PC-3 (cell line): Measurements from ENCODE around the gene CHD1. TPM values are rescaled to one million over a fixed set of nuclear protein-coding genes. Genes with fewer than 3 reads are reported as not detected.

Experiments
- ATAC-seq: fragments of 200-7000 bp; cut with Tn5 transposase; 2 replicates; pipeline ENCODE4 v1.9.1; 2020; ENCODE audit warnings: mild to moderate bottlenecking, moderate library complexity
- BruUV-seq: library from RNA; stranded (reverse); fragments of 400-500 nt; replicated peaks from 2 replicates; lab custom pipeline; 2021; lab: Mats Ljungman, UMichigan
- CTCF ChIA-PET: fragments of 300-600 bp; sonication (Branson Sonifier 250); formaldehyde crosslinking; loops from one replicate; lab custom pipeline; 2022; ENCODE audit warnings: antibody characterized with exemption; lab: Charles Lee
- POLR2A ChIA-PET: fragments of 300-600 bp; sonication (Branson Sonifier 250); formaldehyde crosslinking; loops from one replicate; lab custom pipeline; 2022; ENCODE audit warnings: antibody characterized with exemption; ENCODE audit not compliant: unreplicated experiment; lab: Charles Lee
- DNase-seq: peaks from one replicate; pipeline ENCODE4 v3.0.0-alpha.2; 2015
- H2AFZ ChIP-seq: fragments of 300-600 bp; sonication (generic); 2 replicates; pipeline ENCODE4 v1.6.0; 2016; ENCODE audit warnings: antibody characterized with exemption, low read length
- H3F3A ChIP-seq: fragments of 300-600 bp; sonication (generic); one replicate; pipeline ENCODE4 v1.6.0; 2017; ENCODE audit warnings: antibody characterized with exemption, low read length, control low read depth, mild to moderate bottlenecking; ENCODE audit not compliant: unreplicated experiment
- H3K27ac ChIP-seq: fragments of 300-600 bp; sonication (generic); 2 replicates; pipeline ENCODE4 v1.5.1; 2016; ENCODE audit warnings: mild to moderate bottlenecking, low read length
- H3K27me3 ChIP-seq: fragments of 300-600 bp; sonication (generic); 2 replicates; pipeline ENCODE4 v1.6.1; 2016; ENCODE audit warnings: low read length, mixed read lengths
- H3K36me3 ChIP-seq: fragments of 300-600 bp; sonication (generic); 2 replicates; pipeline ENCODE4 v1.6.1; 2016; ENCODE audit warnings: low read depth, mixed run types, low read length, mixed read lengths
- H3K4me1 ChIP-seq: fragments of 300-600 bp; sonication (generic); 2 replicates; pipeline ENCODE4 v1.5.1; 2016; ENCODE audit warnings: low read length; ENCODE audit not compliant: insufficient read depth
- H3K4me2 ChIP-seq: fragments of 300-600 bp; sonication (generic); 2 replicates; pipeline ENCODE4 v1.6.0; 2016; ENCODE audit warnings: low read length
- H3K4me3 ChIP-seq: fragments of 300-600 bp; sonication (generic); 2 replicates; pipeline ENCODE4 v1.5.1; 2016; ENCODE audit warnings: mild to moderate bottlenecking, low read length, mixed read lengths
- H3K79me2 ChIP-seq: fragments of 300-600 bp; sonication (generic); 2 replicates; pipeline ENCODE4 v1.6.1; 2017; ENCODE audit warnings: low read length, mixed read lengths
- H3K9ac ChIP-seq: fragments of 300-600 bp; sonication (generic); 2 replicates; pipeline ENCODE4 v1.6.0; 2016; ENCODE audit warnings: mild to moderate bottlenecking, low read length
- H3K9me2 ChIP-seq: fragments of 300-600 bp; sonication (generic); replicated peaks from 2 replicates; pipeline ENCODE4 v1.6.1; 2016; ENCODE audit warnings: mixed run types, low read length, mixed read lengths
- H3K9me3 ChIP-seq: fragments of 300-600 bp; sonication (generic); 2 replicates; pipeline ENCODE4 v1.6.1; 2016; ENCODE audit warnings: low read length, mixed read lengths
- H4K20me1 ChIP-seq: fragments of 300-600 bp; sonication (generic); 2 replicates; pipeline ENCODE4 v1.6.1; 2016; ENCODE audit warnings: low read length, mixed read lengths
- CTCF ChIP-seq: fragments of 300-600 bp; sonication (generic); conservative IDR thresholded peaks from 2 replicates; pipeline ENCODE4 v1.5.1; 2017; ENCODE audit warnings: antibody characterized with exemption, low read depth, mild to moderate bottlenecking, low read length
- EZH2 ChIP-seq: fragments of 300-600 bp; sonication (generic); IDR thresholded peaks from one replicate; pipeline ENCODE4 v1.6.1; 2017; ENCODE audit warnings: antibody characterized with exemption, mild to moderate bottlenecking, low read length; ENCODE audit not compliant: unreplicated experiment
- EZH2phosphoT487 ChIP-seq: fragments of 300-600 bp; sonication (generic); IDR thresholded peaks from 2 replicates; pipeline ENCODE4 v1.6.1; 2018; ENCODE audit warnings: mild to moderate bottlenecking, antibody characterized with exemption, low read length, borderline replicate concordance
- intact Hi-C: fragments of 100-400 bp; cut with micrococcal nuclease; formaldehyde crosslinking; loops from 2 replicates; pipeline ENCODE4 v1.9.0; 2023
- total RNA-seq: library from RNA; depleted of rRNA; stranded (reverse); fragments of >200 nt; gene quantifications from 2 replicates; pipeline ENCODE4 v1.2.3, GENCODE V29; 2014

CHD1 gene
- total RNA-seq, 1 experiment from 2014 or later, result 45.9 TPM

GRCh38 chr5:98877600-98877999, 51.2 kb downstream of the CHD1 start:
- POLR2A ChIA-PET, result no interaction called here
- peaks cover 64% of the 10 kb centered on the region; the same call in 1 of the 2 replicates for H3K36me3 ChIP-seq

GRCh38 chr5:98872674-98873073, 56.1 kb downstream of the CHD1 start:
- no peaks in the 10 kb centered on the region for H3K27me3 ChIP-seq
- no peaks in the 10 kb centered on the region for H3K9me2 ChIP-seq
- H3K4me1 ChIP-seq, result peaks cover 11% of the 10 kb centered on the region; the same call in 1 of the 2 replicates
- no peak overlapping the region for H3K27ac ChIP-seq
- intact Hi-C loops, result no loop called here
- no peaks in the 10 kb centered on the region for H4K20me1 ChIP-seq
- H3K9ac ChIP-seq, result no peak overlapping the region
- ATAC-seq (peak; percentile 65), DNase-seq (peak; percentile 54)
- peaks cover 4% of the 10 kb centered on the region for H3F3A ChIP-seq
- H3K9me3 ChIP-seq, result no peaks in the 10 kb centered on the region
- no peak for TF ChIP-seq EZH2phosphoT487
- H2AFZ ChIP-seq, result no peak overlapping the region
- H3K4me2 ChIP-seq, result no peak overlapping the region
- no peaks in the 10 kb centered on the region for H3K79me2 ChIP-seq
- no TSS peak for BruUV-seq
- CTCF ChIA-PET, result no interaction called here
- POLR2A ChIA-PET, result no interaction called here
- peaks cover 65% of the 10 kb centered on the region for H3K36me3 ChIP-seq
- no peak overlapping the region for H3K4me3 ChIP-seq

More at GRCh38 chr5:98877600-98877999, 51.2 kb downstream of the CHD1 start:
- H3K79me2 ChIP-seq, result no peaks in the 10 kb centered on the region; the same call in 1 of the 2 replicates
- no peak overlapping the region for H2AFZ ChIP-seq
- no peaks in the 10 kb centered on the region for H3K27me3 ChIP-seq
- 0 out of 2 replicates have a peak, but pooled peaks cover 9% of the 10 kb centered on the region for H4K20me1 ChIP-seq
- H3F3A ChIP-seq, result peaks cover 16% of the 10 kb centered on the region
- no peaks in the 10 kb centered on the region for H3K9me2 ChIP-seq
- DNase-seq (no peak), ATAC-seq (no peak)
- TF ChIP-seq CTCF (no peak), EZH2phosphoT487 (no peak), EZH2 (no peak)
- no peaks in the 10 kb centered on the region for H3K9me3 ChIP-seq
- intact Hi-C loops, result no loop called here
- no TSS peak for BruUV-seq
- CTCF ChIA-PET, result no interaction called here
- H3K4me2 ChIP-seq, result no peak overlapping the region
- H3K4me3 ChIP-seq, result no peak overlapping the region
- H3K27ac ChIP-seq, result no peak overlapping the region
- H3K9ac ChIP-seq, result no peak overlapping the region
- peaks cover 37% of the 10 kb centered on the region for H3K4me1 ChIP-seq

- no peaks in the 10 kb centered on the region for H3K4me1 ChIP-seq
- H3K79me2 ChIP-seq, result no peaks in the 10 kb centered on the region
- peaks cover 56% of the 10 kb centered on the region for H3K36me3 ChIP-seq
- H3K9ac ChIP-seq, result no peak overlapping the region
- intact Hi-C loops, result no loop called here
- DNase-seq (no peak), ATAC-seq (no peak)
- ChIA-PET CTCF (no interaction called here), POLR2A (no interaction called here)
- H3K4me3 ChIP-seq, result no peak overlapping the region
- H4K20me1 ChIP-seq, result no peaks in the 10 kb centered on the region
- no peaks in the 10 kb centered on the region for H3K9me2 ChIP-seq
- no peaks in the 10 kb centered on the region for H3F3A ChIP-seq
- no peak overlapping the region for H2AFZ ChIP-seq
- H3K27ac ChIP-seq, result no peak overlapping the region
- H3K27me3 ChIP-seq, result no peaks in the 10 kb centered on the region
- no TSS peak for BruUV-seq
- no peaks in the 10 kb centered on the region for H3K9me3 ChIP-seq
- no peak overlapping the region for H3K4me2 ChIP-seq
- no peak for TF ChIP-seq EZH2
- no peak for TF ChIP-seq CTCF
- no peak for TF ChIP-seq EZH2phosphoT487
Measured at GRCh38 chr5:98865690-98866089, 63.1 kb downstream of the CHD1 start.
